GM23338 (cell line): ENCODE results near the gene CENPP.

Experiments used
- CREB1 ChIP-seq: fragments of 250-450 bp; sonication (Bioruptor Pico); IDR thresholded peaks from 2 replicates; pipeline ENCODE4 v1.5.0; 2020; ENCODE audit warnings: low read depth, mild to moderate bottlenecking, moderate library complexity
- EZH2 ChIP-seq: fragments of 200-600 bp; sonication (generic); IDR thresholded peaks from one replicate; pipeline ENCODE4 v1.8.0; 2017; ENCODE audit warnings: antibody characterized with exemption, mild to moderate bottlenecking, low read depth; ENCODE audit not compliant: unreplicated experiment
- EZH2phosphoT487 ChIP-seq: fragments of 200-600 bp; sonication (generic); IDR thresholded peaks from one replicate; pipeline ENCODE4 v1.8.1; 2018; ENCODE audit warnings: antibody characterized with exemption; ENCODE audit not compliant: unreplicated experiment
- JUNB ChIP-seq: IDR thresholded peaks from one replicate; pipeline ENCODE4 v1.6.1; 2016; ENCODE audit warnings: antibody characterized with exemption; ENCODE audit not compliant: unreplicated experiment
- NANOG ChIP-seq: IDR thresholded peaks from 2 replicates; pipeline ENCODE4 v1.6.1; 2016; ENCODE audit warnings: antibody characterized with exemption, borderline replicate concordance
- POLR2AphosphoS5 ChIP-seq: IDR thresholded peaks from 2 replicates; pipeline ENCODE4 v1.6.1; 2016; ENCODE audit warnings: antibody characterized with exemption, low read depth
- REST ChIP-seq: IDR thresholded peaks from one replicate; pipeline ENCODE4 v1.6.1; 2018; ENCODE audit warnings: antibody characterized with exemption; ENCODE audit not compliant: unreplicated experiment
- STAT1 ChIP-seq: IDR thresholded peaks from one replicate; pipeline ENCODE4 v1.6.1; 2016; ENCODE audit warnings: antibody characterized with exemption; ENCODE audit not compliant: unreplicated experiment
- ZNF114 ChIP-seq: fragments of 250-450 bp; sonication (Bioruptor Pico); IDR thresholded peaks from 2 replicates; pipeline ENCODE4 v1.5.0; 2020; ENCODE audit warnings: mild to moderate bottlenecking, moderate library complexity
- ZNF331 ChIP-seq: fragments of 250-450 bp; sonication (Bioruptor Pico); IDR thresholded peaks from 2 replicates; pipeline ENCODE4 v1.5.0; 2020; ENCODE audit warnings: low read depth, mild to moderate bottlenecking, moderate library complexity
- ZNF462 ChIP-seq: fragments of 250-450 bp; sonication (Bioruptor Pico); IDR thresholded peaks from 2 replicates; pipeline ENCODE4 v1.5.0; 2020; ENCODE audit warnings: mild to moderate bottlenecking, moderate library complexity
- TF ChIP-seq, protein P1 (sequence below), 2 experiments: fragments of 200-600 bp in 1 of 2; sonication (generic) in 1 of 2; conservative IDR thresholded peaks; 2 replicates each; pipeline versions ENCODE4 v1.5.1 to v1.6.1; 2016 to 2017; ENCODE audit warnings: antibody characterized with exemption in 2 of 2, low read depth in 2 of 2, mild to moderate bottlenecking in 2 of 2, moderate library complexity in 1 of 2
- TF ChIP-seq, protein P2 (sequence below): IDR thresholded peaks from 2 replicates; pipeline ENCODE4 v1.6.1; 2016; ENCODE audit warnings: antibody characterized with exemption

GRCh38 chr9:92598382-92598781, 272.6 kb downstream of the CENPP start:
- TF ChIP-seq, protein P1, sequence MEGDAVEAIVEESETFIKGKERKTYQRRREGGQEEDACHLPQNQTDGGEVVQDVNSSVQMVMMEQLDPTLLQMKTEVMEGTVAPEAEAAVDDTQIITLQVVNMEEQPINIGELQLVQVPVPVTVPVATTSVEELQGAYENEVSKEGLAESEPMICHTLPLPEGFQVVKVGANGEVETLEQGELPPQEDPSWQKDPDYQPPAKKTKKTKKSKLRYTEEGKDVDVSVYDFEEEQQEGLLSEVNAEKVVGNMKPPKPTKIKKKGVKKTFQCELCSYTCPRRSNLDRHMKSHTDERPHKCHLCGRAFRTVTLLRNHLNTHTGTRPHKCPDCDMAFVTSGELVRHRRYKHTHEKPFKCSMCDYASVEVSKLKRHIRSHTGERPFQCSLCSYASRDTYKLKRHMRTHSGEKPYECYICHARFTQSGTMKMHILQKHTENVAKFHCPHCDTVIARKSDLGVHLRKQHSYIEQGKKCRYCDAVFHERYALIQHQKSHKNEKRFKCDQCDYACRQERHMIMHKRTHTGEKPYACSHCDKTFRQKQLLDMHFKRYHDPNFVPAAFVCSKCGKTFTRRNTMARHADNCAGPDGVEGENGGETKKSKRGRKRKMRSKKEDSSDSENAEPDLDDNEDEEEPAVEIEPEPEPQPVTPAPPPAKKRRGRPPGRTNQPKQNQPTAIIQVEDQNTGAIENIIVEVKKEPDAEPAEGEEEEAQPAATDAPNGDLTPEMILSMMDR (conservative IDR thresholded peaks at IDR 0.05; ENCODE audit: low read depth in 2 of 2) = no peak
- TF ChIP-seq POLR2AphosphoS5 (no peak), EZH2 (no peak), JUNB (no peak), ZNF331 (CRISPR knock-in tag) (no peak), EZH2phosphoT487 (no peak), CREB1 (CRISPR knock-in tag) (no peak), REST (no peak), NANOG (no peak), ZNF114 (no peak), ZNF462 (no peak), STAT1 (no peak)
- TF ChIP-seq, protein P2, sequence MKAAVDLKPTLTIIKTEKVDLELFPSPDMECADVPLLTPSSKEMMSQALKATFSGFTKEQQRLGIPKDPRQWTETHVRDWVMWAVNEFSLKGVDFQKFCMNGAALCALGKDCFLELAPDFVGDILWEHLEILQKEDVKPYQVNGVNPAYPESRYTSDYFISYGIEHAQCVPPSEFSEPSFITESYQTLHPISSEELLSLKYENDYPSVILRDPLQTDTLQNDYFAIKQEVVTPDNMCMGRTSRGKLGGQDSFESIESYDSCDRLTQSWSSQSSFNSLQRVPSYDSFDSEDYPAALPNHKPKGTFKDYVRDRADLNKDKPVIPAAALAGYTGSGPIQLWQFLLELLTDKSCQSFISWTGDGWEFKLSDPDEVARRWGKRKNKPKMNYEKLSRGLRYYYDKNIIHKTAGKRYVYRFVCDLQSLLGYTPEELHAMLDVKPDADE = no peak
